ENCODE results near the gene LRP1B. TPM values are rescaled to one million over a fixed set of nuclear protein-coding genes. Genes with fewer than 3 reads are reported as not detected.

Gene LRP1B
- polyA plus RNA-seq, 1 of the 3 experiments (the other 2 are of a cell fraction), result 0.28 TPM

DNA sequence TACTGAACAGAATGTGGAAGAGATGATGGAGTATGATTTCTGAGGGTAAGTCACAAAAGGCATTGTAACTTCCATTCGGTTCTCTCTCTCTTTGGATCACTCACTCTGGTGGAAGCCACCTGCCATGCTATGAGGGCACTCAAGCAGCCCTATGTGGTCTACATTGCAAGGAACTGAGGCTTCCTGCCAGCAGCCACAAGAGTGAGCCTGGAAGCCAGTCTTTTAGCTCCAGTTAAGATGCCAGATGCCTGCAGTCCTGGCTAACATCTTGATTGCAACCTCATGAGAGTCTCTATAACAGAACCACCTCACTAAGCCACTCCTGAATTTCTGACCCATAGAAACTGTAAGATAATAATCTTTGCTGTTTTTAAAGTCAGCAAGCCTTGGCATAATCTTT is 935.7 kb downstream of the LRP1B start:
- TF ChIP-seq SMC3 (IDR thresholded peaks at IDR 0.05; ENCODE audit: low read depth, low read length) (no peak), CHD2 (IDR thresholded peaks at IDR 0.05; ENCODE audit: low read length, partially characterized antibody) (no peak), MXI1 (IDR thresholded peaks at IDR 0.05; ENCODE audit: low read depth, low read length) (no peak), PBX3 (IDR thresholded peaks at IDR 0.05) (no peak), NRF1 (IDR thresholded peaks at IDR 0.05; ENCODE audit: low read depth, low read length) (no peak), TCF12 (IDR thresholded peaks at IDR 0.05) (peak; percentile 71), ELF1 (IDR thresholded peaks at IDR 0.05) (no peak)
- no peak overlapping the region for H3K4me2 ChIP-seq
- DNase-seq, result no peak
- no peak overlapping the region for H2AFZ ChIP-seq (ENCODE audit: low read depth)
- H3F3A ChIP-seq (replicated peaks; ENCODE audit: insufficient read depth), result peaks cover 6% of the 10 kb centered on the region
- H4K20me1 ChIP-seq (ENCODE audit: insufficient read depth), result no peaks in the 10 kb centered on the region
- H3K79me2 ChIP-seq (ENCODE audit: insufficient read depth), result no peaks in the 10 kb centered on the region
- H3K4me1 ChIP-seq (ENCODE audit: control insufficient read depth in 1 of 2, insufficient read depth in 2 of 2, low read depth in 1 of 2, low read length in 1 of 2), result no peaks in the 10 kb centered on the region; a peak in 1 of 4 replicates
- no peaks in the 10 kb centered on the region for H3K27me3 ChIP-seq (ENCODE audit: insufficient read depth)
- no peaks in the 10 kb centered on the region for H3K9me2 ChIP-seq
- 73% methylated on average over 1 of the region's 1 CpG for WGBS (ENCODE audit: low lambda C conversion rate)
- H3K27ac ChIP-seq (ENCODE audit: low read depth in 2 of 2, low read length in 1 of 2), result no peak overlapping the region
- no peaks in the 10 kb centered on the region for H3K9me3 ChIP-seq
- H3K4me3 ChIP-seq (ENCODE audit: low read depth in 2 of 2, low read length in 1 of 2), result no peak overlapping the region
- CTCF ChIA-PET, result interaction anchor here (1.3 kb wide), 1 partner anchor 31 kb away, joined by 3 read pairs; no protein-coding TSS in a partner anchor
- POLR2A ChIA-PET, result no interaction called here
- H3K36me3 ChIP-seq (replicated peaks in 1 of 2; ENCODE audit: control insufficient read depth in 1 of 2, insufficient read depth in 2 of 2, low read length in 1 of 2), result no peaks in the 10 kb centered on the region
- H3K9ac ChIP-seq, result no peak overlapping the region

- WGBS (ENCODE audit: low lambda C conversion rate), result 55% methylated on average over 4 of the region's 4 CpGs
Measured at GRCh38 chr2:141187075-141187439, 943.8 kb downstream of the LRP1B start.

DNA sequence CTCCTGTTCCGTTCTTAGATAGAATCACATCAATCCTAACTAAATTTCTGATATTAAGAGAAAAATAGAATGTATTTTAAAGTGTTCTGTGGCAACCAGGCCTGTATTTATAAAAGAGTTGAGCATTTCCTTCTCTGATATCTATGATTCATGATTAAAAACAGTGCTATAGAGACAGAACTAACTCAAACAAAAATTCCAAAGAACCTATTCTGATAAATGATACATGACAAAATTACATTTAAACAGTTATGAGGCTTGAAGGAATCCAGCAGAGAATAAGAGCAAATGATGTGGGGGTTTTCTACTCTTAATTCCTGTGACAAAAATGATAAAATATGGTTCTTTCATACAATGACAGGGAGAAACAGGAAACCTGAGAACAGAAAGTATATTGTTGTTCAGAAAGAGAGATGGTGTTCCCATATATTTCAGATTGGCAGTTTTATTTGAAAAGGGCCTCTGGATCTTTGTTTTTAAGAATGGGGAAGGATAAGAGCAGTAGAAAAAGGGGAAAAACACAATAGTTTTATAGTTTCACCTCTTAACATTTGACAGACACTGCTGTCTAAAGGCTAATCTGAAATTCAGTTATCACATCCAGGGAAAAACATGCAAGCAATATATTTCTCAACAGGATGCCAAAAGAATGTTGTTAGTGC is 944.3 kb downstream of the LRP1B start:
- Histone ChIP-seq H3K9me2 (no peaks in the 10 kb centered on the region), H3F3A (replicated peaks; ENCODE audit: insufficient read depth) (no peaks in the 10 kb centered on the region), H3K4me1 (ENCODE audit: control insufficient read depth in 1 of 2, insufficient read depth in 2 of 2, low read depth in 1 of 2, low read length in 1 of 2) (no peaks in the 10 kb centered on the region; a peak in 1 of 4 replicates), H3K4me3 (ENCODE audit: low read depth in 2 of 2, low read length in 1 of 2) (no peak overlapping the region), H3K79me2 (ENCODE audit: insufficient read depth) (no peaks in the 10 kb centered on the region), H3K36me3 (replicated peaks in 1 of 2; ENCODE audit: control insufficient read depth in 1 of 2, insufficient read depth in 2 of 2, low read length in 1 of 2) (no peaks in the 10 kb centered on the region), H3K4me2 (no peak overlapping the region), H2AFZ (ENCODE audit: low read depth) (peak overlapping the region; percentile 30; the same call in 1 of the 2 replicates), H3K9me3 (no peaks in the 10 kb centered on the region), H3K27ac (ENCODE audit: low read depth in 2 of 2, low read length in 1 of 2) (peak overlapping the region; percentile 16 to 20; a peak in 3 of 4 replicates), H4K20me1 (ENCODE audit: insufficient read depth) (no peaks in the 10 kb centered on the region), H3K27me3 (ENCODE audit: insufficient read depth) (no peaks in the 10 kb centered on the region), H3K9ac (no peak overlapping the region)
- DNase-seq, result no peak
- POLR2A ChIA-PET, result no interaction called here
- CTCF ChIA-PET, result interaction anchor here (0.7 kb wide), 1 partner anchor 672 kb away, joined by 3 read pairs; no protein-coding TSS in a partner anchor
- no peak for TF ChIP-seq RAD21 (IDR thresholded peaks at IDR 0.05; ENCODE audit: low read length)
- peak; percentile 20; the same call in 1 of the 2 replicates for TF ChIP-seq TCF12 (IDR thresholded peaks at IDR 0.05)
- no peak for TF ChIP-seq EZH2phosphoT487 (IDR thresholded peaks at IDR 0.05; ENCODE audit: borderline replicate concordance, low read depth)
- TF ChIP-seq GATA2 (CRISPR knock-in tag; IDR thresholded peaks at IDR 0.05), result no peak
- 54% methylated on average over 1 of the region's 1 CpG for WGBS (ENCODE audit: low lambda C conversion rate)

More at GRCh38 chr2:141187075-141187439, 943.8 kb downstream of the LRP1B start:
- CTCF ChIA-PET, result interaction anchor here (1.3 kb wide), 1 partner anchor 15 kb away, joined by 3 read pairs; no protein-coding TSS in a partner anchor
- Histone ChIP-seq H3K4me2 (no peak overlapping the region), H3K27ac (ENCODE audit: low read depth in 2 of 2, low read length in 1 of 2) (peak overlapping the region in 1 of 2 experiments; percentile 20; a peak in 1 of 4 replicates), H3K9me2 (no peaks in the 10 kb centered on the region), H3K9ac (no peak overlapping the region), H3K4me1 (ENCODE audit: control insufficient read depth in 1 of 2, insufficient read depth in 2 of 2, low read depth in 1 of 2, low read length in 1 of 2) (no peaks in the 10 kb centered on the region; a peak in 1 of 4 replicates), H3F3A (replicated peaks; ENCODE audit: insufficient read depth) (no peaks in the 10 kb centered on the region), H3K79me2 (ENCODE audit: insufficient read depth) (no peaks in the 10 kb centered on the region), H3K4me3 (ENCODE audit: low read depth in 2 of 2, low read length in 1 of 2) (no peak overlapping the region), H4K20me1 (ENCODE audit: insufficient read depth) (no peaks in the 10 kb centered on the region), H3K36me3 (replicated peaks in 1 of 2; ENCODE audit: control insufficient read depth in 1 of 2, insufficient read depth in 2 of 2, low read length in 1 of 2) (no peaks in the 10 kb centered on the region), H3K9me3 (no peaks in the 10 kb centered on the region), H2AFZ (ENCODE audit: low read depth) (peak overlapping the region; percentile 30; the same call in 1 of the 2 replicates), H3K27me3 (ENCODE audit: insufficient read depth) (no peaks in the 10 kb centered on the region)
- no peak for TF ChIP-seq MXI1 (IDR thresholded peaks at IDR 0.05; ENCODE audit: low read depth, low read length)
- TF ChIP-seq, protein P1, sequence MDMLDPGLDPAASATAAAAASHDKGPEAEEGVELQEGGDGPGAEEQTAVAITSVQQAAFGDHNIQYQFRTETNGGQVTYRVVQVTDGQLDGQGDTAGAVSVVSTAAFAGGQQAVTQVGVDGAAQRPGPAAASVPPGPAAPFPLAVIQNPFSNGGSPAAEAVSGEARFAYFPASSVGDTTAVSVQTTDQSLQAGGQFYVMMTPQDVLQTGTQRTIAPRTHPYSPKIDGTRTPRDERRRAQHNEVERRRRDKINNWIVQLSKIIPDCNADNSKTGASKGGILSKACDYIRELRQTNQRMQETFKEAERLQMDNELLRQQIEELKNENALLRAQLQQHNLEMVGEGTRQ (IDR thresholded peaks at IDR 0.05; ENCODE audit: borderline replicate concordance, low read depth, low read length), result no peak
- POLR2A ChIA-PET, result no interaction called here
- DNase-seq, result no peak
